Measurements from ENCODE around the gene NRTN. TPM values are rescaled to one million over a fixed set of nuclear protein-coding genes. Genes with fewer than 3 reads are reported as not detected.

The NRTN gene
- total and polyA plus RNA-seq, 2 of the 13 experiments (the other 11 are each of a cell fraction or from before 2014, with no cell fraction given): 4.1 to 5.3 TPM

DNA sequence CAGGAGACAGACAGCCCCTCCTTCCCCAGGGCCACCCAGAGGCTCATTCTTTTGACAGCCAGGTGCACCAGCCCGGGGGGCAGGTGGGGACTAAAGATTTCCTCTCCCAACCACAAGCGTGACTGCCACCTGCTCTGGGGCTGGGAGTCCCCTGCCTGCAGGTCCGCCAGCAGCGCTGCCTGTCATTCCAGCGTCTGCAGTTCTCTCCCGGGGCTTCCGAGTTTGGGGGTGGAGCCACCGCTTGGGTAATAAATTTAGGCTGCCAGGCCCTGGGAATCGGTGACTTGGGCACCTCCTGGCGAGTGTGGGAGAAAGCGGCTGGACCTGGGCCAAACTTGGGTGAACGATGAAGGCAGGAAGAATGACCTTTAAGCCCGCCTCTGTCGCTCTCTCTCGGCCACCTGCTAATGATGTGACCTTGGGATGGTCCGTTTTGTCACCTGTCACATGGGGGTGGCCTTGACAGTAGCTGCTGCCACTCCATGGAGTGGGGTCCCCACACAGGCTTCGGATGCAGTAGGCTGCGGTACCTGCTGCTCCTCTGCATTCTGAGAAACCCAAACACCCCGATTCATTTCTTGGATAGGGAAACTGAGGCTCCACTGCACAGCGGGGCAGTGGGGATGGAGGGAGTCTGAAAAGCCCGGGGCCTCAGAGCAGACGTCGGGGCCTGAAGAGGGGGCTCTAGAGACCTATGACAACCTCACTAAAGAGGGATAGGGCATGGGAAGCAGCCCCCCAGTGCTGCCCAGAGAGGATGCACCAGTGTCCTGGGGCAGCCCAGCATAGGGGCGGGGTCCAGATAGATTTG lies 21.9 kb downstream of the NRTN start (continued):
- no peak for TF ChIP-seq ZNF512 (CRISPR knock-in tag; IDR thresholded peaks at IDR 0.05)
- no peak for TF ChIP-seq ZNF224 (CRISPR knock-in tag; IDR thresholded peaks at IDR 0.05)
- no peak; the same call in 1 of the 2 replicates for TF ChIP-seq FOXO1 (CRISPR knock-in tag; IDR thresholded peaks at IDR 0.05)
- TF ChIP-seq FOXA1 (IDR thresholded peaks at IDR 0.05): no peak
- TF ChIP-seq FOXA1 (CRISPR knock-in tag; IDR thresholded peaks at IDR 0.05): no peak
- peak; percentile 77 for TF ChIP-seq HOXA3 (CRISPR knock-in tag; IDR thresholded peaks at IDR 0.05)
- TF ChIP-seq PRMT3 (CRISPR knock-in tag; IDR thresholded peaks at IDR 0.05; ENCODE audit: borderline replicate concordance, low read depth): no peak
- TF ChIP-seq MTA1 (CRISPR knock-in tag; IDR thresholded peaks at IDR 0.05; ENCODE audit: borderline replicate concordance): peak; percentile 72; the same call in 1 of the 2 replicates
- TF ChIP-seq, protein P1, sequence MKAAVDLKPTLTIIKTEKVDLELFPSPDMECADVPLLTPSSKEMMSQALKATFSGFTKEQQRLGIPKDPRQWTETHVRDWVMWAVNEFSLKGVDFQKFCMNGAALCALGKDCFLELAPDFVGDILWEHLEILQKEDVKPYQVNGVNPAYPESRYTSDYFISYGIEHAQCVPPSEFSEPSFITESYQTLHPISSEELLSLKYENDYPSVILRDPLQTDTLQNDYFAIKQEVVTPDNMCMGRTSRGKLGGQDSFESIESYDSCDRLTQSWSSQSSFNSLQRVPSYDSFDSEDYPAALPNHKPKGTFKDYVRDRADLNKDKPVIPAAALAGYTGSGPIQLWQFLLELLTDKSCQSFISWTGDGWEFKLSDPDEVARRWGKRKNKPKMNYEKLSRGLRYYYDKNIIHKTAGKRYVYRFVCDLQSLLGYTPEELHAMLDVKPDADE (CRISPR knock-in tag; IDR thresholded peaks at IDR 0.05): no peak
- 0 out of 2 replicates have a peak, but pooled peaks have one; percentile 8 for TF ChIP-seq ZHX2 (IDR thresholded peaks at IDR 0.05; ENCODE audit: low read depth)
- no peak for TF ChIP-seq ZHX2 (CRISPR knock-in tag; IDR thresholded peaks at IDR 0.05; ENCODE audit: borderline replicate concordance)
- no peak for TF ChIP-seq ZNF792 (CRISPR knock-in tag; IDR thresholded peaks at IDR 0.05)
- no peak for TF ChIP-seq DZIP1 (CRISPR knock-in tag; IDR thresholded peaks at IDR 0.05)
